Fibroblast of pulmonary artery (primary cell): ENCODE measurements around the gene CHN2.
A peak's percentile ranks its signal among the peaks of the same experiment; 100 is the strongest.
"Not testable (repeated sequence)": the region's sequence is repeated elsewhere in the genome, so short reads cannot be mapped to it uniquely, and the experiment has no call there.

Source experiments
- DNase-seq: peaks from one replicate; pipeline ENCODE4 v3.0.0-alpha.2; 2010; ENCODE audit warnings: low read depth
- H3K4me3 ChIP-seq: replicated peaks from 2 replicates; pipeline ENCODE4 v1.5.1; 2011; ENCODE audit warnings: low read depth, mild to moderate bottlenecking, control low read depth, low read length, moderate library complexity
- TF ChIP-seq, protein P1 (sequence below): IDR thresholded peaks from 2 replicates; pipeline ENCODE4 v1.5.1; 2011; ENCODE audit warnings: mild to moderate bottlenecking, control low read depth, low read length, inconsistent platforms; ENCODE audit errors: missing control alignments

CHN2 gene

GRCh38 chr7:29262191-29262917, 67.8 kb downstream of the CHN2 start:
- TF ChIP-seq, protein P1, sequence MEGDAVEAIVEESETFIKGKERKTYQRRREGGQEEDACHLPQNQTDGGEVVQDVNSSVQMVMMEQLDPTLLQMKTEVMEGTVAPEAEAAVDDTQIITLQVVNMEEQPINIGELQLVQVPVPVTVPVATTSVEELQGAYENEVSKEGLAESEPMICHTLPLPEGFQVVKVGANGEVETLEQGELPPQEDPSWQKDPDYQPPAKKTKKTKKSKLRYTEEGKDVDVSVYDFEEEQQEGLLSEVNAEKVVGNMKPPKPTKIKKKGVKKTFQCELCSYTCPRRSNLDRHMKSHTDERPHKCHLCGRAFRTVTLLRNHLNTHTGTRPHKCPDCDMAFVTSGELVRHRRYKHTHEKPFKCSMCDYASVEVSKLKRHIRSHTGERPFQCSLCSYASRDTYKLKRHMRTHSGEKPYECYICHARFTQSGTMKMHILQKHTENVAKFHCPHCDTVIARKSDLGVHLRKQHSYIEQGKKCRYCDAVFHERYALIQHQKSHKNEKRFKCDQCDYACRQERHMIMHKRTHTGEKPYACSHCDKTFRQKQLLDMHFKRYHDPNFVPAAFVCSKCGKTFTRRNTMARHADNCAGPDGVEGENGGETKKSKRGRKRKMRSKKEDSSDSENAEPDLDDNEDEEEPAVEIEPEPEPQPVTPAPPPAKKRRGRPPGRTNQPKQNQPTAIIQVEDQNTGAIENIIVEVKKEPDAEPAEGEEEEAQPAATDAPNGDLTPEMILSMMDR, result no peak
- DNase-seq, result no peak

DNA sequence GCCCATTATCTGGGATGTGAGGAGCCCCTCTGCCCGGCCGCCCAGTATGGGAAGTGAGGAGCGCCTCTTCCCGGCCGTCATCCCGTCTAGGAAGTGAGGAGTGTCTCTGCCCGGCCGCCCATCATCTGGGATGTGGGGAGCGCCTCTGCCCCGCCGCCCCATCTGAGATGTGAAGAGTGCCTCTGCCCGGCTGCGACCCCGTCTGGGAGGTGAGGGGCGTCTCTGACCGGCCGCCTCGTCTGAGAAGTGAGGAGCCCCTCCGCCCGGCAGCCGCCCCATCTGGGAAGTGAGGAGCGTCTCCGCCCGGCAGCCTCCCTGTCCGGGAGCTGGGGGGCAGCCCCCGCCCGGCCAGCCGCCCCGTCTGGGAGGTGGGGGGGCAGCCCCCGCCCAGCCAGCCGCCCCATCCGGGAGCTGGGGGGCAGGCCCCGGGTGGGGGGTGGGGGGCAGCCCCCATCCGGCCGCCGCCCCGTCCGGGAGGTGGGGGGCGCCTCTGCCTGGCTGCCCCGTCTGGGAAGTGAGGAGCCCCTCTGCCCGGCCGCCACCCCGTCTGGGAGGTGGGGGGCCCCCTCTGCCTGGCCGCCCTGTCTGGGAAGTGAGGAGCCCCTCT, 69.1 kb downstream of the CHN2 start:
- DNase-seq, H3K4me3 ChIP-seq: not testable (repeated sequence)

More at GRCh38 chr7:29262191-29262917, 67.8 kb downstream of the CHN2 start:
- H3K4me3 ChIP-seq, result no peak overlapping the region

DNA sequence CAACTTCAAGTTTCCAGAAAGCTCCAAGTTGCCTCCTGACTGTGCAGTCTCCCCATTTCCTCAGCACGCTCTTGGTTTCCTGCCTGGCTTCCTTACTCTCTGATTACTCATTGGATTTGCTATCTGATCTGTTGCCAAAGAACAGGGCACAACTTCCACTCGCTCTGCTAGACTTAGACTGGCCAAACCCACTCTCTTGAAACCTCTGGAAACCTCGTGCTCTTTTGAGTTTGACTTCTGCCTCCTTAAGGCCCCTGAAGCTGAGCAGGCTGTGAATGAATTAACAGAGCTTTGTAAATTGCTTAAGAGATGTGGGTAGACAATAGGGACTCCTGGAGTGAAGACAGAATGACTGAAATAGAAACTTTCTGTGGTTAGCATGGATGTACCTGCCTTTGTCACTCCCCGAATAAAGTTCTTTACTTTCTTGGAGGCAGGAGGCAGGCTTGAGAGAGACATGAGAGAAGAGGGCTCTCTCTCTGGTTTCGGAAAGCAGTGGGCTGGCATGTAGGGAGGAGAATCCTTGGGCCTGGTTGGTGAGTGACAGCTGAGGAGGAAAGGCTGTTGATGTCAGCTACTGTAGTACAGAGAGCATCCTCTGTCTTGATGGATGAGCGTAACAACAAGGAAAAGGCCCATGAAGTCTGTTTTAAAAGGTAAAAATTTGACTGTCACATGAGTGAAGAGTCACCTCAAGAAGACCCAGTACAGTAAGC, 70.8 kb downstream of the CHN2 start:
- peak; percentile 84 for DNase-seq
- TF ChIP-seq, protein P1, result no peak
- no peak overlapping the region for H3K4me3 ChIP-seq

DNA sequence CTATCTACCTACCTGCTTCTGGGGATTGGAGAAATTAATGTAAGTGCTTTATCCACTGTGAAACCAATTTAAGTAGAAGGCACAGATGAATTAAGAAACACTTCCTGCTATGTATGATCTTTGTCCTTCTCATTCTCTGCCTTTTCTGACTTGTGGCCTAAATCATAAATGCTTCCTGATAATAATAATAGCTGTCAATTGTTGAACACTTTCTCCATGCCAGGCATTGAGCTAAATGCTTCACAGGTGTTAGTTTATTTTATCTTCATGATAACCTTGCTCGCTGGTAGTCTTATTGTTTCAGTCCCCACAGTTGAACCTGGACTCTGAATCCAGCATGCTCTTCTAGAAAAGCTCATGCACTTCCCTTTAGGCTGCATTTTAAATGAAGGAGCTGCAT, 75.4 kb downstream of the CHN2 start:
- no peak overlapping the region for H3K4me3 ChIP-seq
- TF ChIP-seq, protein P1, result no peak
- DNase-seq, result no peak

GRCh38 chr7:29270594-29271318, 76.2 kb downstream of the CHN2 start:
- peak; percentile 45 for DNase-seq
- H3K4me3 ChIP-seq, result no peak overlapping the region
- TF ChIP-seq, protein P1, result no peak

- no peak for DNase-seq
- H3K4me3 ChIP-seq, result no peak overlapping the region
- TF ChIP-seq, protein P1, result no peak
Measured at GRCh38 chr7:29271319-29271658, 76.7 kb downstream of the CHN2 start.

GRCh38 chr7:29272057-29272456, 77.5 kb downstream of the CHN2 start:
- DNase-seq, result no peak
- no peak overlapping the region for H3K4me3 ChIP-seq
- TF ChIP-seq, protein P1, result no peak
